ENCODE measurements around the gene TNK2. TPM values are rescaled to one million over a fixed set of nuclear protein-coding genes. Genes with fewer than 3 reads are reported as not detected.

Gene TNK2
- total and polyA plus RNA-seq, 2 experiments from 2014 or later = 3.2 to 12.3 TPM

DNA sequence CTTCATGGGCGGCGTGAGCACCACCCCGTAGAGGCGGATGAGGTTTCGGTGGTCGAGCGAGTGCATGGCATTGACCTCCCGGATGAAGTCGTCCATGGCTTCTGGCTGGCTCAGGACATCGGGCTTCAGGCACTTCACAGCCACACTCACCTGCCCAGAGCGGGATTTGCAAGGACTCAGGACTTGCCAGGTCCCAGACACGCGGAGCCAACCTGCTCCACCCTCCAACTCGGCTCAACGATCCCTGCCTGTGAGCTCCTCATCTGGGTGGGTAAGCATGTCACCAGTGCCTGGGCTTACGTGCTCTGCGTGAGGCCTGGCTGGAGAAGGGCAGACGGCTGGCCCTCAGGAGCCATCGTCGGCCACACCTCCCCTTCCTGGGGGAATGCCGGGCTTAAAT is 25.2 kb downstream of the TNK2 start:
- Histone ChIP-seq H3K4me1 (ENCODE audit: insufficient read depth) (peaks cover 13% of the 10 kb centered on the region), H3K27me3 (replicated peaks; ENCODE audit: insufficient read depth) (no peaks in the 10 kb centered on the region), H3K9ac (no peak overlapping the region), H3K27ac (no peak overlapping the region), H4K20me1 (ENCODE audit: insufficient read depth) (no peaks in the 10 kb centered on the region), H3K36me3 (ENCODE audit: low read depth) (no peaks in the 10 kb centered on the region), H3F3A (ENCODE audit: insufficient read depth) (no peaks in the 10 kb centered on the region), H3K4me3 (no peak overlapping the region), H3K9me2 (ENCODE audit: insufficient read depth) (no peaks in the 10 kb centered on the region), H3K79me2 (ENCODE audit: insufficient read depth) (no peaks in the 10 kb centered on the region), H3K4me2 (ENCODE audit: unreplicated experiment) (no peak overlapping the region), H2AFZ (no peak overlapping the region), H3K9me3 (ENCODE audit: low read depth) (no peaks in the 10 kb centered on the region)
- in situ Hi-C loops (cut with MboI) = no loop called here
- DNase-seq = no peak
- TF ChIP-seq EZH2 (IDR thresholded peaks at IDR 0.05; ENCODE audit: insufficient read depth, poor library complexity, severe bottlenecking) (no peak), EZH2phosphoT487 (IDR thresholded peaks at IDR 0.05; ENCODE audit: insufficient read depth, low read depth) (no peak)
- 90 to 92% methylated on average over 19 to 21 of the region's 21 CpGs for WGBS, 2 experiments (ENCODE audit: low coverage in 1 of 2, low lambda C conversion rate in 2 of 2, missing lambda C conversion rate in 2 of 2)

GRCh38 chr3:195882002-195882441 is 26.3 kb downstream of the TNK2 start:
- H3K27me3 ChIP-seq (replicated peaks; ENCODE audit: insufficient read depth) = no peaks in the 10 kb centered on the region
- H4K20me1 ChIP-seq (ENCODE audit: insufficient read depth) = no peaks in the 10 kb centered on the region
- no peak for DNase-seq
- no peak overlapping the region for H3K4me3 ChIP-seq
- in situ Hi-C loops (cut with MboI) = no loop called here
- peaks cover 13% of the 10 kb centered on the region for H3K4me1 ChIP-seq (ENCODE audit: insufficient read depth)
- no peaks in the 10 kb centered on the region for H3K79me2 ChIP-seq (ENCODE audit: insufficient read depth)
- no peak overlapping the region for H3K4me2 ChIP-seq (ENCODE audit: unreplicated experiment)
- H3K9me3 ChIP-seq (ENCODE audit: low read depth) = no peaks in the 10 kb centered on the region
- no peaks in the 10 kb centered on the region for H3K36me3 ChIP-seq (ENCODE audit: low read depth)
- no peak overlapping the region for H3K9ac ChIP-seq
- H2AFZ ChIP-seq = no peak overlapping the region
- H3K27ac ChIP-seq = no peak overlapping the region
- 97% methylated on average over 19 of the region's 19 CpGs for WGBS, 2 experiments (ENCODE audit: low coverage in 1 of 2, low lambda C conversion rate in 2 of 2, missing lambda C conversion rate in 2 of 2)
- TF ChIP-seq EZH2 (IDR thresholded peaks at IDR 0.05; ENCODE audit: insufficient read depth, poor library complexity, severe bottlenecking) (no peak), EZH2phosphoT487 (IDR thresholded peaks at IDR 0.05; ENCODE audit: insufficient read depth, low read depth) (no peak)
- no peaks in the 10 kb centered on the region for H3K9me2 ChIP-seq (ENCODE audit: insufficient read depth)
- H3F3A ChIP-seq (ENCODE audit: insufficient read depth) = no peaks in the 10 kb centered on the region

DNA sequence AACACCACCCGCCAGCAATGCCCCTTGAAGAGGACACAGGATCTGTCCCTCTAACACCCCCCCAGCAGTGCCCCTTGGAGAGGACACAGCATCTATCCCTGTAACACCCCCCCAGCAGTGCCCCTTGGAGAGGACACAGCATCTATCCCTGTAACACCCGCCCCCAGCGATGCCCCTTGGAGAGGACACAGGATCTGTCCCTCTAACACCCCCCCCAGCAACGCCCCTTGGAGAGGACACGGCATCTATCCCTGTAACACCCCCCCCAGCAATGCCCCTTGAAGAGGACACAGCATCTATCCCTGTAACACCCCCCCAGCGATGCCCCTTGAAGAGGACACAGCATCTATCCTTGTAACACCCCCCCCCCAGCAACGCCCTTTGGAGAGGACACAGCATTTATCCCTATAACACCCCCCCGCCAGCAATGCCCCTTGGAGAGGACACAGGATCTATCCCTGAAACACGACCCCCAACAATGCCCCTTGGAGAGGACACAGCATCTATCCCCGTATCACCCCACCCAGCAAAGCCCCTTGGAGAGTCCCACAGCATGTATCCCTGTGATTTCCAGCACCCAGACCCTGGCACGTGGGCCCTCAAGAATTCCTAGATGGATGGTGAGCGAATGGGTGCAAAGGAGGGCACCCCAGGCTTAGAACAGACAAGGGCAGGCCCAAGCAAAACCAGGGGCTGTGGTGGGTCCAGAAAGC is 26.9 kb downstream of the TNK2 start:
- Histone ChIP-seq H3K4me2 (ENCODE audit: unreplicated experiment) (no peak overlapping the region), H3K9ac (no peak overlapping the region), H3K4me3 (no peak overlapping the region), H3K79me2 (ENCODE audit: insufficient read depth) (no peaks in the 10 kb centered on the region), H3K27me3 (replicated peaks; ENCODE audit: insufficient read depth) (no peaks in the 10 kb centered on the region), H2AFZ (no peak overlapping the region), H3K9me3 (ENCODE audit: low read depth) (no peaks in the 10 kb centered on the region), H3K27ac (no peak overlapping the region), H3K9me2 (ENCODE audit: insufficient read depth) (no peaks in the 10 kb centered on the region), H4K20me1 (ENCODE audit: insufficient read depth) (no peaks in the 10 kb centered on the region), H3F3A (ENCODE audit: insufficient read depth) (no peaks in the 10 kb centered on the region), H3K4me1 (ENCODE audit: insufficient read depth) (peaks cover 10% of the 10 kb centered on the region), H3K36me3 (ENCODE audit: low read depth) (no peaks in the 10 kb centered on the region)
- WGBS, 2 experiments (ENCODE audit: low coverage in 1 of 2, low lambda C conversion rate in 2 of 2, missing lambda C conversion rate in 2 of 2) = 93 to 94% methylated on average over 6 to 11 of the region's 12 CpGs
- no peak for DNase-seq
- TF ChIP-seq EZH2 (IDR thresholded peaks at IDR 0.05; ENCODE audit: insufficient read depth, poor library complexity, severe bottlenecking) = no peak
- in situ Hi-C loops (cut with MboI) = no loop called here

GRCh38 chr3:195880037-195880431 is 28.3 kb downstream of the TNK2 start:
- no peak overlapping the region for H3K4me2 ChIP-seq (ENCODE audit: unreplicated experiment)
- TF ChIP-seq EZH2 (IDR thresholded peaks at IDR 0.05; ENCODE audit: insufficient read depth, poor library complexity, severe bottlenecking) = no peak
- no peak for TF ChIP-seq EZH2phosphoT487 (IDR thresholded peaks at IDR 0.05; ENCODE audit: insufficient read depth, low read depth)
- no peaks in the 10 kb centered on the region for H3F3A ChIP-seq (ENCODE audit: insufficient read depth)
- no peaks in the 10 kb centered on the region for H3K36me3 ChIP-seq (ENCODE audit: low read depth)
- no peaks in the 10 kb centered on the region for H3K9me3 ChIP-seq (ENCODE audit: low read depth)
- no peaks in the 10 kb centered on the region for H3K27me3 ChIP-seq (replicated peaks; ENCODE audit: insufficient read depth)
- H3K9ac ChIP-seq = no peak overlapping the region
- no peaks in the 10 kb centered on the region for H3K4me1 ChIP-seq (ENCODE audit: insufficient read depth)
- 98 to 99% methylated on average over 4 of the region's 4 CpGs for WGBS, 2 experiments (ENCODE audit: low coverage in 1 of 2, low lambda C conversion rate in 2 of 2, missing lambda C conversion rate in 2 of 2)
- no peaks in the 10 kb centered on the region for H3K9me2 ChIP-seq (ENCODE audit: insufficient read depth)
- no peaks in the 10 kb centered on the region for H3K79me2 ChIP-seq (ENCODE audit: insufficient read depth)
- no peak overlapping the region for H3K27ac ChIP-seq
- H2AFZ ChIP-seq = no peak overlapping the region
- H3K4me3 ChIP-seq = no peak overlapping the region
- no peak for DNase-seq
- in situ Hi-C loops (cut with MboI) = no loop called here
- no peaks in the 10 kb centered on the region for H4K20me1 ChIP-seq (ENCODE audit: insufficient read depth)

All from GM23248 (cell line).